ENCODE data around the gene LDLRAP1.

- no peak for TF ChIP-seq POLR2AphosphoS5 (IDR thresholded peaks at IDR 0.05; ENCODE audit: insufficient read depth in 1 of 2, low read depth in 1 of 2)
- no peak for TF ChIP-seq CTCF (IDR thresholded peaks at IDR 0.05)
- TF ChIP-seq POLR2A (IDR thresholded peaks at IDR 0.05) = no peak
Measured at GRCh38 chr1:25560001-25560400, 16.6 kb downstream of the LDLRAP1 start.

All from vagina (tissue), 2 donors.